Measurements from ENCODE around the gene EFCAB6.

Gene EFCAB6

GRCh38 chr22:43819931-43820640 lies 8.0 kb upstream of the EFCAB6 start:
- Histone ChIP-seq H4K20me1 (ENCODE audit: insufficient read depth, low read length) (0 out of 2 replicates have a peak, but pooled peaks cover 7% of the 10 kb centered on the region), H3K4me2 (ENCODE audit: insufficient read depth, low read length) (no peak overlapping the region), H2AFZ (ENCODE audit: low read depth, low read length) (no peak overlapping the region), H3K4me1 (ENCODE audit: insufficient read depth, low read length) (no peaks in the 10 kb centered on the region), H3K9ac (ENCODE audit: low read depth, low read length) (no peak overlapping the region), H3K79me2 (ENCODE audit: insufficient read depth, low read length) (no peaks in the 10 kb centered on the region), H3K9me3 (ENCODE audit: insufficient read depth, low read length, severe bottlenecking) (no peaks in the 10 kb centered on the region), H3K36me3 (ENCODE audit: insufficient read depth, low read length) (no peaks in the 10 kb centered on the region), H3K27me3 (ENCODE audit: insufficient read depth, low read length, poor library complexity) (peaks cover 2% of the 10 kb centered on the region), H3K27ac (ENCODE audit: low read length) (no peak overlapping the region), H3K4me3 (ENCODE audit: low read depth in 1 of 2, low read length in 2 of 2) (no peak overlapping the region)
- DNase-seq, result no peak
- TF ChIP-seq CTCF (IDR thresholded peaks at IDR 0.05; ENCODE audit: borderline replicate concordance, extremely low read depth, low read length, poor library complexity, severe bottlenecking), result no peak
- no peak for TF ChIP-seq EZH2 (IDR thresholded peaks at IDR 0.05; ENCODE audit: borderline replicate concordance, low read depth, low read length, severe bottlenecking)
- ATAC-seq (ENCODE audit: insufficient read depth, low read depth), result no peak

GRCh38 chr22:43819421-43819921 lies 7.4 kb upstream of the EFCAB6 start:
- ATAC-seq (ENCODE audit: insufficient read depth, low read depth) (no peak), DNase-seq (no peak)
- no peaks in the 10 kb centered on the region for H3K4me1 ChIP-seq (ENCODE audit: insufficient read depth, low read length)
- H3K36me3 ChIP-seq (ENCODE audit: insufficient read depth, low read length), result no peaks in the 10 kb centered on the region
- H3K79me2 ChIP-seq (ENCODE audit: insufficient read depth, low read length), result no peaks in the 10 kb centered on the region
- TF ChIP-seq EZH2 (IDR thresholded peaks at IDR 0.05; ENCODE audit: borderline replicate concordance, low read depth, low read length, severe bottlenecking) (no peak), CTCF (IDR thresholded peaks at IDR 0.05; ENCODE audit: borderline replicate concordance, extremely low read depth, low read length, poor library complexity, severe bottlenecking) (no peak)
- H3K4me3 ChIP-seq (ENCODE audit: low read depth in 1 of 2, low read length in 2 of 2), result no peak overlapping the region
- H3K27me3 ChIP-seq (ENCODE audit: insufficient read depth, low read length, poor library complexity), result peaks cover 2% of the 10 kb centered on the region
- no peak overlapping the region for H3K9ac ChIP-seq (ENCODE audit: low read depth, low read length)
- no peak overlapping the region for H3K4me2 ChIP-seq (ENCODE audit: insufficient read depth, low read length)
- no peak overlapping the region for H2AFZ ChIP-seq (ENCODE audit: low read depth, low read length)
- H3K27ac ChIP-seq (ENCODE audit: low read length), result no peak overlapping the region
- no peaks in the 10 kb centered on the region for H3K9me3 ChIP-seq (ENCODE audit: insufficient read depth, low read length, severe bottlenecking)
- H4K20me1 ChIP-seq (ENCODE audit: insufficient read depth, low read length), result 0 out of 2 replicates have a peak, but pooled peaks cover 8% of the 10 kb centered on the region

GRCh38 chr22:43818981-43819380 lies 6.9 kb upstream of the EFCAB6 start:
- H3K27ac ChIP-seq (ENCODE audit: low read length), result no peak overlapping the region
- H2AFZ ChIP-seq (ENCODE audit: low read depth, low read length), result no peak overlapping the region
- no peaks in the 10 kb centered on the region for H3K36me3 ChIP-seq (ENCODE audit: insufficient read depth, low read length)
- no peaks in the 10 kb centered on the region for H3K4me1 ChIP-seq (ENCODE audit: insufficient read depth, low read length)
- H3K27me3 ChIP-seq (ENCODE audit: insufficient read depth, low read length, poor library complexity), result peaks cover 2% of the 10 kb centered on the region
- no peaks in the 10 kb centered on the region for H3K9me3 ChIP-seq (ENCODE audit: insufficient read depth, low read length, severe bottlenecking)
- no peak overlapping the region for H3K9ac ChIP-seq (ENCODE audit: low read depth, low read length)
- H3K79me2 ChIP-seq (ENCODE audit: insufficient read depth, low read length), result no peaks in the 10 kb centered on the region
- H4K20me1 ChIP-seq (ENCODE audit: insufficient read depth, low read length), result 0 out of 2 replicates have a peak, but pooled peaks cover 8% of the 10 kb centered on the region
- ATAC-seq (ENCODE audit: insufficient read depth, low read depth), result no peak
- no peak overlapping the region for H3K4me3 ChIP-seq (ENCODE audit: low read depth in 1 of 2, low read length in 2 of 2)
- no peak for DNase-seq
- no peak for TF ChIP-seq EZH2 (IDR thresholded peaks at IDR 0.05; ENCODE audit: borderline replicate concordance, low read depth, low read length, severe bottlenecking)
- no peak for TF ChIP-seq CTCF (IDR thresholded peaks at IDR 0.05; ENCODE audit: borderline replicate concordance, extremely low read depth, low read length, poor library complexity, severe bottlenecking)
- H3K4me2 ChIP-seq (ENCODE audit: insufficient read depth, low read length), result no peak overlapping the region
